Chondrocyte (in vitro differentiated cells): ENCODE measurements around the gene CDK14. TPM values are rescaled to one million over a fixed set of nuclear protein-coding genes. Genes with fewer than 3 reads are reported as not detected.

Source experiments
- DNase-seq: peaks from one replicate; pipeline ENCODE4 v3.0.0; 2021; ENCODE audit warnings: mixed read lengths, low spot score
- H3K27ac Mint-ChIP-seq: one replicate; pipeline ENCODE4 v1.8.0; 2021; ENCODE audit warnings: mild to moderate bottlenecking, moderate library complexity, mixed read lengths; ENCODE audit not compliant: unreplicated experiment
- H3K27me3 Mint-ChIP-seq: 2 replicates; pipeline ENCODE4 v1.8.0; 2021; ENCODE audit warnings: low read depth, mixed read lengths
- H3K36me3 Mint-ChIP-seq: 2 replicates; pipeline ENCODE4 v1.8.0; 2021; ENCODE audit warnings: low read depth, mixed read lengths
- H3K4me1 Mint-ChIP-seq: 2 replicates; pipeline ENCODE4 v1.8.0; 2021; ENCODE audit warnings: low read depth, mild to moderate bottlenecking, mixed read lengths
- H3K4me3 Mint-ChIP-seq: one replicate; pipeline ENCODE4 v1.8.0; 2021; ENCODE audit warnings: mild to moderate bottlenecking, moderate library complexity, mixed read lengths; ENCODE audit not compliant: unreplicated experiment
- H3K9me3 Mint-ChIP-seq: 2 replicates; pipeline ENCODE4 v1.8.0; 2021; ENCODE audit warnings: low read depth, mixed read lengths
- total RNA-seq: library from RNA; stranded (reverse); gene quantifications from 3 replicates; pipeline ENCODE4 v1.2.1, GENCODE V29; 2021
- TF ChIP-seq, protein P1 (sequence below): fragments of 200-600 bp; sonication (generic); IDR thresholded peaks from 2 replicates; pipeline ENCODE4 v1.5.0; 2021; ENCODE audit warnings: antibody characterized with exemption, mild to moderate bottlenecking, moderate library complexity

CDK14 gene
- total RNA-seq, 1 donor from 2014 or later, result 61.4 TPM

- Mint-ChIP-seq H3K4me3 (no peak overlapping the region), H3K4me1 (peaks cover 41% of the 10 kb centered on the region), H3K36me3 (peaks cover 4% of the 10 kb centered on the region), H3K27ac (no peak overlapping the region), H3K27me3 (no peaks in the 10 kb centered on the region), H3K9me3 (no peaks in the 10 kb centered on the region)
- no peak for DNase-seq
- TF ChIP-seq, protein P1, sequence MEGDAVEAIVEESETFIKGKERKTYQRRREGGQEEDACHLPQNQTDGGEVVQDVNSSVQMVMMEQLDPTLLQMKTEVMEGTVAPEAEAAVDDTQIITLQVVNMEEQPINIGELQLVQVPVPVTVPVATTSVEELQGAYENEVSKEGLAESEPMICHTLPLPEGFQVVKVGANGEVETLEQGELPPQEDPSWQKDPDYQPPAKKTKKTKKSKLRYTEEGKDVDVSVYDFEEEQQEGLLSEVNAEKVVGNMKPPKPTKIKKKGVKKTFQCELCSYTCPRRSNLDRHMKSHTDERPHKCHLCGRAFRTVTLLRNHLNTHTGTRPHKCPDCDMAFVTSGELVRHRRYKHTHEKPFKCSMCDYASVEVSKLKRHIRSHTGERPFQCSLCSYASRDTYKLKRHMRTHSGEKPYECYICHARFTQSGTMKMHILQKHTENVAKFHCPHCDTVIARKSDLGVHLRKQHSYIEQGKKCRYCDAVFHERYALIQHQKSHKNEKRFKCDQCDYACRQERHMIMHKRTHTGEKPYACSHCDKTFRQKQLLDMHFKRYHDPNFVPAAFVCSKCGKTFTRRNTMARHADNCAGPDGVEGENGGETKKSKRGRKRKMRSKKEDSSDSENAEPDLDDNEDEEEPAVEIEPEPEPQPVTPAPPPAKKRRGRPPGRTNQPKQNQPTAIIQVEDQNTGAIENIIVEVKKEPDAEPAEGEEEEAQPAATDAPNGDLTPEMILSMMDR, result no peak
Observed at GRCh38 chr7:91109200-91109599, 513.1 kb downstream of the CDK14 start.

- Mint-ChIP-seq H3K36me3 (peaks cover 5% of the 10 kb centered on the region), H3K27me3 (no peaks in the 10 kb centered on the region), H3K9me3 (no peaks in the 10 kb centered on the region), H3K4me1 (peaks cover 57% of the 10 kb centered on the region), H3K4me3 (peak overlapping the region; percentile 55), H3K27ac (peak overlapping the region; percentile 94)
- TF ChIP-seq, protein P1, result no peak
- DNase-seq, result no peak
Observed at GRCh38 chr7:91112902-91113341, 516.8 kb downstream of the CDK14 start.

DNA sequence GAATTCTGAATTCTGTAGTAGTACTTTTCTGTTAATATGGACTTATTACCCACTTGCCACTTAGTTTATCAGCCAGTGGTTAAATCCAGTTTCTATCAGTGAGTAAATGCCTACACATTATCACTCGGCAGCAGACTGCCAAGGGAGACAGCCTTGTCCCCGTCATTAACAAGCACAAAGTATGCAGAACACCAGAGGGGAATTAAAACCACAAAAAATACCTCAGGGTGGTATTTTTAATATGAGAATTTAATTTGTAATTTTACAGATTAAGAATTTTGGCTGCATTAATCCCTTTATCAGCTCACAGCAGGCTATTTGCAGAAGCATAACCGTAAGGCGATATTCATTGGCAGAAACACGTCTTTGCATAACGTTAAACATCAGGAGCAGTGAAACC is 518.1 kb downstream of the CDK14 start:
- TF ChIP-seq, protein P1, result no peak
- peaks cover 53% of the 10 kb centered on the region for H3K4me1 Mint-ChIP-seq
- peak overlapping the region; percentile 62 for H3K27ac Mint-ChIP-seq

GRCh38 chr7:91126762-91127161 is 530.6 kb downstream of the CDK14 start:
- Mint-ChIP-seq H3K36me3 (peaks cover 7% of the 10 kb centered on the region), H3K27ac (peak overlapping the region; percentile 70), H3K27me3 (no peaks in the 10 kb centered on the region), H3K4me3 (peak overlapping the region; percentile 17), H3K9me3 (no peaks in the 10 kb centered on the region), H3K4me1 (peaks cover 44% of the 10 kb centered on the region)
- no peak for DNase-seq
- TF ChIP-seq, protein P1, result no peak

More for the DNA sequence above, 518.1 kb downstream of the CDK14 start:
- Mint-ChIP-seq H3K36me3 (peaks cover 8% of the 10 kb centered on the region), H3K4me3 (no peak overlapping the region), H3K27me3 (no peaks in the 10 kb centered on the region), H3K9me3 (no peaks in the 10 kb centered on the region)
- DNase-seq, result no peak

DNA sequence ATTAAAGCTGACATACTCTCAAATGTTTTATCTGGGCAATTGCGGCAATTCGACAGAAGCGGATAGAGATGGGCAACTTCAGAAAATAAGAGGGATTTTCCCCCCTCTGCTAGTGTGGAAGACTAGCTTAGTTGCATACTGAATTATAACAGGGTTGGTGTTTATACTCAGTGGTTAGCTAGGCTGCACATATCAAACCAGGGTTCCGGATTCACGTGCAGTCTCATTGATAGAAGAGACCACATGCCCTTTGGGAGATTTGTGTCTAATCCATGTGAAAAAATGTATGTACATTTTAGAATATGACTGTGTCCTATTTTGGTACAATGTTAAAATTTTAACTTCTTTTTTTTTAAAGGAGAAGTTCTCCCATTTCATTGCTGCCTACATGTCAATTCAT is 531.2 kb downstream of the CDK14 start:
- peaks cover 39% of the 10 kb centered on the region for H3K4me1 Mint-ChIP-seq
- peaks cover 12% of the 10 kb centered on the region for H3K36me3 Mint-ChIP-seq
- H3K4me3 Mint-ChIP-seq, result peak overlapping the region; percentile 17
- no peaks in the 10 kb centered on the region for H3K9me3 Mint-ChIP-seq
- no peak for DNase-seq
- TF ChIP-seq, protein P1, result no peak
- no peaks in the 10 kb centered on the region for H3K27me3 Mint-ChIP-seq
- peak overlapping the region; percentile 70 for H3K27ac Mint-ChIP-seq
